Measurements from ENCODE around the gene FSIP1.

GRCh38 chr15:39564972-39565665 is 217.5 kb downstream of the FSIP1 start:
- TF ChIP-seq CTCF (IDR thresholded peaks at IDR 0.05) (no peak), POLR2AphosphoS5 (IDR thresholded peaks at IDR 0.05) (no peak)
